ENCODE measurements around the gene OTOGL.
A peak's percentile ranks its signal among the peaks of the same experiment; 100 is the strongest.

Gene OTOGL

DNA sequence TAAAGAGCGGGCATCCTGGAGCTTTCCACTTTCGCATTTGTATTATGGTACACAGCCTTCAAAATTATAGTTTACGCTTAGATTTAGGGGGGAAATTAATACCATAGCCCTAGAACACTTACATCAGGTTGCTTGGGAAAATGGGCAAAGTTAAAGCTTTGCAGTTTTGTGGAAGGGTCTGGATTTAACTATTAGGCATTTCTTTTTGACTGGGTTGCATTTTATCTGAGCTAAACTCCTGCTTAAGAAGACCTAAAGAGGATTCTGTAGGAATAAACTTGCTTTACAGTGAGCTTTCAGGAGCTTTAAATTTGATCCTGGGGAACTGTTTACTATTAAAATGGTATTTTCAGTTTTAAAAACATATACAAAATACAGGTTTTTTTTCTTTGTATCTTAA, 301.9 kb downstream of the OTOGL start:
- DNase-seq: no peak

- DNase-seq: no peak
Observed at GRCh38 chr12:80404629-80405028, 305.3 kb downstream of the OTOGL start.

DNA sequence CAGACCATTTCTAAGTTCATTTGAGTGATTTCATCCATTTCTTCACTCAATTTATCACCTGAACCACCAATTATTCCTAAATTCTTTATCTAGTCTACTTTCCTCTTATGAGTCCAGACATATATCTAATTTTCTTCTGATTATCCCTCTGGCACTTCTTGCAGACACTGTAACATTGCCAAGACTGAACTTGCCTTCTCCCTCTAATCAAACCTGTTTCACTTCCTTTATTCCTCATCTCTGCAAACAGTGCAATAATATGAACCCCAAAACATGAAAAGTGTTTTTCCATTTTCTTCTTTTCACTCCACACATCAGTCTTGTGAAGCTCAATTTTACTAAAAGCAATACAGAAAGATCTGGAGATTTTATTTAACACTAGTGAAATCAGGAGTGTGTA, 306.9 kb downstream of the OTOGL start:
- DNase-seq: no peak

GRCh38 chr12:80411787-80412186, 312.4 kb downstream of the OTOGL start:
- DNase-seq: no peak

DNA sequence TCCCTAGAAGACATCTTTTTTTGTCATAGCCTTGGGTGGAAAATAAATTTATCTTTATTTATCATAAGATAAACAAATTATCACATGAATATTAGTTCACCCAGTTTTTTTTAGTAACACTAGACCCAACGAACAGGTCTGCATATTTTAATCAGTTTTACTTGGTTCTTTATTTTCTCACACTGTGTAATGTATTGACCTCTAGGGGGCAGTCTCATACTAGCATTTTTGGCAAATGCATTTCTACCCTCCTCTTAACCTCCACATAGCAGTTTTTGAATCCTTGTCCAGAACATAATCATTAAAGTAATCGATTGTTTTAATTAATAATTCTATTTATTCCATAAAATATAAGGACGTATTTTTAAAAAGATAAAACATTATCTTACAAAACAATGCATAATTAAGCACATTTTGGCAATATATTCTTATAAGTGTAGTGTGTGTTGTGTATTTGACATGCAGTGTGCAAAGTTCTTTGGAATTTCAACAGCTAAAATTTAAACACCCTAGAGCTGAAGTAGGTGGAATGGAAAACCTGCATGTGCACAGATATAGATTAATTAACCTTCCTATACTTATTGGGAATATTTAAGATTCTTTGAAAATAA, 313.1 kb downstream of the OTOGL start:
- peak in 1 of 2 experiments; percentile 39 for DNase-seq

DNA sequence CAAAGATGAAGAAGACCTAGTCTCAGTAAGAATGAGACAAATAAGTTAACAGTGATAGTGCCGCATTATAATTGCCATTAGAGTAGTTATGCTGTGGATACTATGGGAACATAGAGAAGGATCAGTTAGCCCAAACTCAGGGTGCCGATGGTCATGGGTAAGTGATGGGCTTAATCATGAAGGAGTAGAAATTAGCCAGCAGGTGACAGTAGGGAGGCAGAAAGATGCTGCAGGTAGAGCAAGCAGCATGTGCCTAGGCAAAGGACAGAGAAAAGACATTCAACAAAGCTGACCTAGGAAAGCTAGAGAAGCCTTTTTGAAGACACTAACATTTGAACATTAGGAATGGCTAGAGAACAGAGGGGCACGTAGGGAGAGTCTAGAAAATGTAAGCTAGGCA, 314.1 kb downstream of the OTOGL start:
- DNase-seq: no peak

DNA sequence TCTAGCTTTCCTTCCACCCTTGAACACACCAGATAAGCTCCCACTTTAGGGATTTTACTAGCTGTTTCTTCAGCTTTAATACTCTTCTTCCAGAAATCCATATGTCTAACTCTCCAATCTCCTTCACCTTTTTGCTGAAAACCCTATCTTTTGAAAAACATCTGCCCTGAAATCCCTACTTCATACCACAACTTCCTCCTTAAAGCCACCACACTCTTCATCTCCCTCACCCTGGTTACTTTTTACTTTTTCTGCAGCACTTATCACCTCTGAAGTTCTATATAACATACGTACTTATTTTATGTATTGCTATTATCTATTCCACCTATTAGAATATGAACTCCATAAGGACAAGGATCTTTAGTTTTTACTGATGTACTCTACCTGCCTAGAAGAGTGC, 316.1 kb downstream of the OTOGL start:
- no peak for DNase-seq

- DNase-seq: no peak
Observed at GRCh38 chr12:80419644-80420043, 320.3 kb downstream of the OTOGL start.

DNA sequence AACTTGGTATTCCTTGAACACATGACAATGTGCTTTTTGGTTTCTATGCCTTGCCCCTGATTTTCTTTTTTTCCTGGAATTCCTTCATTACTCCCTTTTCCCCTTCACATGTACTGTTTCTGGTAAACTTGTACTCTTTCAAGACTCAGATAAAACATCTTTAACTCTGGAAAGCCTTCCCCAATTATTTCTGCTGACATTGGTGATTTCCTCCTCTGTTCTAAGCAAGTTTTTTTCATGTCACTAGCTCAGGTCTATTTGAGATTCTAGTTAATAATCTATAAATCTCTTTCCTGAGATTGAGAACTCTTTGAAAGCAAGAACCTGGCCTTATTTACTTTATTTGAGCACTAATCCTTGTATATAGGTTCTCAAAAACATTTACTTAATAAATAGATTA, 320.7 kb downstream of the OTOGL start:
- DNase-seq: no peak

GRCh38 chr12:80422550-80422949, 323.2 kb downstream of the OTOGL start:
- no peak for DNase-seq

All from NCI-H187 (cell line).